Renal pelvis (tissue), 4 donors: ENCODE measurements around the gene ZSWIM4. TPM values are rescaled to one million over a fixed set of nuclear protein-coding genes. Genes with fewer than 3 reads are reported as not detected.

ENCODE experiments used
- DNase-seq: peaks from one replicate; pipeline ENCODE4 v3.0.0-alpha.2; 2013
- polyA plus RNA-seq, 3 donors: library from polyadenylated mRNA; unstranded; fragments of 120-200 nt; gene quantifications; one replicate each; pipeline ENCODE4 v1.2.1, GENCODE V29; 2013; ENCODE audit not compliant: insufficient read length in 3 of 3

The ZSWIM4 gene
- polyA plus RNA-seq, 3 donors: 10.4 to 12.1 (median 11.0) TPM

- DNase-seq: no peak
These were observed 12.3 kb downstream of the ZSWIM4 start for GRCh38 chr19:13807421-13808021.

DNA sequence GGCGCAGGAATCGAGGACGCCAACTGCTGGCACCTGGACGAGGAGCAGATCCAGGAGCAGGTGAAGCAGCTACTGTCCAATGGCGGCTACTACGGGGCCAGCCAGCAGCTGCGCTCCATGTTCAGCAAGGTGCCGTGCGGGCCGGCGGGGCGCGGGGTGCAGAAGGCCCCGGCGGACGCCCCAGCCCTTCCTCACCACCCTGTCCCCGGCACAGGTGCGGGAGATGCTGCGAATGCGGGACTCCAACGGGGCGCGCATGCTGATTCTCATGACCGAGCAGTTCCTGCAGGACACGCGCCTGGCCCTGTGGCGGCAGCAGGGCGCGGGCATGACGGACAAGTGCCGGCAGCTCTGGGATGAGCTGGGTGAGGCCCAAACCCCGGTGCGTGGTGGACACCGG lies 13.6 kb downstream of the ZSWIM4 start:
- DNase-seq: no peak

- DNase-seq: no peak
These were observed 17.3 kb downstream of the ZSWIM4 start for GRCh38 chr19:13812544-13812943.

- no peak for DNase-seq
These were observed 17.9 kb downstream of the ZSWIM4 start for GRCh38 chr19:13813147-13813546.

GRCh38 chr19:13814550-13814949 lies 19.3 kb downstream of the ZSWIM4 start:
- DNase-seq: no peak

GRCh38 chr19:13817018-13817614 lies 21.9 kb downstream of the ZSWIM4 start:
- DNase-seq: no peak

- DNase-seq: no peak
These were observed 22.6 kb downstream of the ZSWIM4 start for GRCh38 chr19:13817615-13818371.

GRCh38 chr19:13819238-13819637 lies 24.0 kb downstream of the ZSWIM4 start:
- no peak for DNase-seq

- no peak for DNase-seq
These were observed 26.0 kb downstream of the ZSWIM4 start for GRCh38 chr19:13821292-13821691.

DNA sequence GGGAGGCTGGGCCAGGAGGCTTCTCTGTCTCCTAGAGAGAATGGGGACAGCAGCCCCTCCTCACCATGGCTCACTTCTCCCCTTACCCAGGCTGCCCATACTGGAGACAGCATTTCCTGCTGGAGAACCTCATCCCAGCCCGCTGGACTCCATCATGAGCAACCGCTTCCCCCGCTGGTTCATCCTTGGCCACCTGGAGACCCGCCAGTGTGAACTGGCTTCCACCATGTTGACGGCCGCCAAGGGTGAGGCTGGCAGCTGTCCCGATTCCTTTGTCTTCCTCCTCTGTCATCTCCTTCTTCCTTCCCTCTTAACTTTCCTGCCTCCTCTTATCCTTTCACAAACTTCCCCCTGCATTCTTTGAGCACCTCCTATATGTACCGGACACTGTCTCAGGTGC lies 28.0 kb downstream of the ZSWIM4 start:
- no peak for DNase-seq

DNA sequence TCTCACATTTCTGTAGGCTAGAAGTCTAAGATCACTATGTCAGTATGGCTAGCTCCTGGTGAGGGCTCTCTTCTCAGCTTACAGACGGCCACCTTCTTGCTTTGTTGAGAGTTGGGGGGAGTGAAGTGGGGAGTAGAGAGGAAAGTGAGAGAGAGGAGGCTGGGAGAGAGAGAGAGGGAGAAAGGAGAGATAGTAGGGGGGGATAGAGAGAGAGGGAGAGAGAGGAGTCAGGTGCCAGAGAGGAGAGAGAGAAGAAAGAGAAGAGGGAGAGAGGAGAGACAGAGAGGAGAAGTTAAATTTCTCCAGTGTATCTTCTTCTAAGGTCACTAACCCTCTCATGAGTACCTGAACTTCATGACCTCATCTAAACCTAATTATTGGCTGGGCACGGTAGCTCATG lies 28.7 kb downstream of the ZSWIM4 start:
- no peak for DNase-seq

DNA sequence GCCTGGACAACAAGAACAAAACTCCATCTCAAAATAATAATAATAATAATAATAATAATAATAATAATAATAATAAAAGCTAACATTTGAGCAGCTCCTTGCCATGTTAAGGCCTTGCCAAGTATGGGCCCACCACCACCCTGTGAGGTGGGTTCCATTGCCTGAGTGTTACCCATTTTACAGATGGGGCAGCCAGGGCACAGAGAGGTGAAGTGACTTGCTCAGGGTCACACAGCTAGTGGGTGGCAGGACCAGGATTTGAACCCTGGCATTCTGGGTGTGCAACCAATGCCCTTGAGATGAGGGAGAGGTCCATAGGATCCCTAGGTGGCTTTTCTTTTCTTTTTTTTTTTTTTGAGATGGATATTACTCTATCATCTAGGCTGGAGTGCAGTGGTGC lies 29.5 kb downstream of the ZSWIM4 start:
- no peak for DNase-seq

DNA sequence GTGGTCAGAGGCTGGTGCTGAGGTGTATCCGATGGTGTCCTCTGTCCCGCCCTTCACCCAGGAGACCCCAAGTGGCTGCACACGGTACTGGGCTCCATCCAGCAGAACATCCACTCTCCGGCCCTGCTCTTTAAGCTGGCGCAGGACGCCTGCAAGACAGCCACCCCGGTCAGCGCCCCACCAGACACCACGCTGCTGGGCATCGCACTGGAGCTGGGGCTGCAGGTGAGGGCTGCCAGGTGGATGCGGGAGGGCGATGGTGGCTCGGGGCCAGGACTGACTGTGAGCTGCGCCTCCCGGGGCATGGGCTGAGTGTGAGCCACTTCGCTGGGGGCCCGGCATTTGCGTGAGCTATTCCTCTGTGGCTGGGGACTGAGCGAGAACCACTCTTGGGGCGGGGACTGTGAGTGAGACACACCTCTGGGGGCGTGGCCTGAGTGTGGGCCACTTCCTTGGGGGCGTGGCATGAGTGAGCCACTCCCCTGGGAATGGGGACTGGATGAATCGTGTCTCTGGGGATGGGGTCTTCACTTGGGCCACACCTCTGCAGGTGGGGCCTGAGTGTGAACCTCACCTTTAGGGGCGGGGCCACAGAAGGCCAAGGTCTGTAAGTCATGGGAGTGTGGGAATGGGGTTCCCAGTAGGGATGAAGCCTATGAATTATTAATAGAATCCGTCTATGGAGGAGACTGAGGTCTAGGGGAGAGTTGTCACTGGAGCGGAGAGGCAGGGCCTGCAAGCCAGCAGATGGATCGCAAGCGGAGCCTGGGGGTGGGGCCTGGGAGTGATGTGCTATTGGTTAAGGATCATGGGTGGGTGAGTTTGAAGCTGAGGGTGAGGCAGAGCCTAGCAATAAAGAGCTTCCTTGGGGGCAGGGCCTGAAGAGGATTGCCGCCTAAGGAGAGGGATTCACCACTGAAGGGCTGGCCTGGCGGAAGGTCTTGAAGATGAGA lies 30.5 kb downstream of the ZSWIM4 start:
- no peak for DNase-seq

- no peak for DNase-seq
These were observed 31.5 kb downstream of the ZSWIM4 start for GRCh38 chr19:13826652-13827235.

- DNase-seq: no peak
These were observed 32.4 kb downstream of the ZSWIM4 start for GRCh38 chr19:13827656-13828055.

DNA sequence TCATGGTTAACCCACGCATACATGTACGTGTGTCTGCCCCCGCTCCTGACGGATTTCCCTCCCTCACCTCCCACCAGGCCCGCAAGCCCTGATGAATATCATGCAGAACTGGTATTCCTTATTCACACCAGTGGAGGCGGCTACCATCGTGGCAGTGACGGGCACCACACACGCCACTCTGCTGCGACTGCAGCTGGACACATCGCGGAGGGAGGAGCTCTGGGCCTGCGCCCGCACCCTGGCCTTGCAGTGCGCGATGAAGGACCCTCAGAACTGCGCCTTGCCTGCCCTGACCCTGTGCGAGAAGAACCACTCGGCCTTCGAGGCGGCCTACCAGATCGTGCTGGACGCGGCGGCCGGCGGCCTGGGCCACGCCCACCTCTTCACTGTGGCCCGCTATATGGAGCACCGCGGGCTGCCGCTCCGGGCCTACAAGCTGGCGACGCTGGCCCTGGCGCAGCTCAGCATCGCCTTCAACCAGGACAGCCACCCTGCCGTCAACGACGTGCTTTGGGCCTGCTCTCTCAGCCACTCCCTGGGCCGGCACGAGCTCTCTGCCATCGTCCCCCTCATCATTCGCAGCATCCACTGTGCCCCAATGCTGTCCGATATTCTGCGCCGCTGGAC lies 35.0 kb downstream of the ZSWIM4 start:
- no peak for DNase-seq

- DNase-seq: no peak
These were observed 35.7 kb downstream of the ZSWIM4 start for GRCh38 chr19:13830741-13831536.

DNA sequence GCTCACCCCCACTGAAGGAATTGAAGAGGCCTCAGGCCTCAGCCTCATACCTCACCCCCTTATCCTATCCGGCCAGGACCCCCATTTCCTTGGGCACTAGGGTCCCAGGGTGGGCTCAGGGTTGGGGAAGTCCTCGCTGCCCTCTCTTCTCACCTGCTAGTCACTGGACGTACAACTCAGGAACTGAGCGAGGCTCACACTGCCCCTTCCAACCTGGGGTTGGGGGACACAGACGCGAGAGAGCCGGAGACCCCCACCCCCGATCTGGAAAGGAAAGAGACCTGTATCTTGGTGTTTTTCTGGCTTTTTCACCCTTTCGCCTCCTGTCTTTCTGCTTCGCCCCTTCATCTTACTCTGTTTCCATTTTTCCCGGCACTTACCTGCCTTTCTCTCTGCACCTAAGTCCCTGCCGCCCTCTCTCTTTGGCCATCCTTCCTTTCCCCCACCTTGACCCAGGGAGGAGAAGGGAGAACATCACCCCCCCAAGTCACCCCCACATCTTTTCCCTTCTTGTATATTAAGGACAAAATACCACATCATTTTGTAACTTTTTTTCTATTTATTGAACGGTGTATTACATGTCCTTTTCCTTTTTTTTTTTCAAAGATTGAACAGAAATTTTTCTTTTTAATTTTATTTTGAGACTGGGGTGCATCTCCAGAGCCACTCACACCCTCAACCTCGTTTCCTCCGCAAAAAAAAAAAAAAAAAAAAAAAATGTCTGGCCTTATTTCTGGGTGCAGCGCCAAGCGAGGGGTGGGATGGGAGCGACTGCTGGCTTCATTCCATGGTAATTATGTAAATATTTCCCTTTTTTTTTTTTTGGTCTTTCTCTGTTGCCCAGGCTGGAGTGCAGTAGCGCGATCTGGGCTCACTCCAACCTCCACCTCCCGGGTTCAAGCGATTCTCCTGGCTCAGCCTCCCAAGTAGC lies 36.6 kb downstream of the ZSWIM4 start:
- no peak for DNase-seq
